Measurements from ENCODE around the gene AQP10. TPM values are rescaled to one million over a fixed set of nuclear protein-coding genes. Genes with fewer than 3 reads are reported as not detected.
"Not testable (repeated sequence)": the region's sequence is repeated elsewhere in the genome, so short reads cannot be mapped to it uniquely, and the experiment has no call there.

The AQP10 gene
- total RNA-seq, 1 experiment from 2014 or later, result not detected

DNA sequence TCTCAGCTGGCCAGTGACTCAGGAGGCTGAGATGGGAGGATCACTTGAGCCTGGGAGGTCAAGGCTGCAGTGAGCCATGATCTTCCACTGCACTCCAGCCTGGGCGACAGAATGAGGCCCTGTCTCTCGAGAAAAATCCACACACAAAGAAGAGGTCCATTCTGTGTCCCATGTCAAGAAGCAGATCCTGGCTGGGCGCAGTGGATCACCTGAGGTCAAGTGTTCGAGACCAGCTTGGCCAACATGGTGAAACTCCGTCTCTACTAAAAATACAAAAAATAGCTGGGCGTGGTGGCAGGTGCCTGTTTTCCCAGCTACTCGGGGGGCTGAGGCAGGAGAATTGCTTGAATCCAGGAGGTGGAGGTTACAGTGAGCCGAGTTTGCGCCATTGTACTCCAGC is 20.5 kb downstream of the AQP10 start:
- H3K27ac ChIP-seq (ENCODE audit: low read length); ATAC-seq; H3K4me1 ChIP-seq (ENCODE audit: control insufficient read depth, insufficient read depth, low read length); H3K27me3 ChIP-seq (ENCODE audit: control insufficient read depth, insufficient read depth, low read length); DNase-seq (ENCODE audit: low read depth, low spot score); CTCF ChIA-PET; POLR2A ChIA-PET; H3K9me3 ChIP-seq (ENCODE audit: control insufficient read depth, insufficient read depth, low read depth, low read length); intact Hi-C loops (cut with micrococcal nuclease; ENCODE audit: unreplicated experiment); H3K36me3 ChIP-seq (ENCODE audit: control insufficient read depth, insufficient read depth, low read length); H3K4me3 ChIP-seq (ENCODE audit: low read depth in 2 of 2, low read length in 2 of 2); in situ Hi-C loops (cut with HindIII; ENCODE audit: low pct_unique_long_range_greater_than_20kb, low sequenced_read_pairs); BruUV-seq (replicated peaks): not testable (repeated sequence)

DNA sequence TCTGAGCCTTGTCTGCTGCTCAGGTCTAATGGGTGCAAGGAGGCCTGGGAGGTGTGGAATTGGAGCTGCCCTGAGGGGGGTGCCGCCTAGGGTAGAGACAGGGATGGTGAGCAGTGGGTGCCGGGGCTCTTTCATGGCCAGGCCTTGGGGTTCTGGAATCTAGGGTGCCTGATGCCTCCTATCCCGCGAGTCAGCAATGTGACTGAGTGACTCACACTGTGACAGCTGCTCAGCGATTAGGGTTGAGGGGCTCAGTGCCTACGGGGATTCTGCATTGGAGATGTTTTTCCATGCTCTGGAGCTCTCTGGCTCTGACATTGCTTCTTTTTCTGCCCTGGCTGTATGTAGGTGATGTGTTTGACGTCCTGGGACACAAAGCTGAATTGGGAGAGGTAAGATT is 21.2 kb downstream of the AQP10 start:
- CTCF ChIA-PET, result no interaction called here

DNA sequence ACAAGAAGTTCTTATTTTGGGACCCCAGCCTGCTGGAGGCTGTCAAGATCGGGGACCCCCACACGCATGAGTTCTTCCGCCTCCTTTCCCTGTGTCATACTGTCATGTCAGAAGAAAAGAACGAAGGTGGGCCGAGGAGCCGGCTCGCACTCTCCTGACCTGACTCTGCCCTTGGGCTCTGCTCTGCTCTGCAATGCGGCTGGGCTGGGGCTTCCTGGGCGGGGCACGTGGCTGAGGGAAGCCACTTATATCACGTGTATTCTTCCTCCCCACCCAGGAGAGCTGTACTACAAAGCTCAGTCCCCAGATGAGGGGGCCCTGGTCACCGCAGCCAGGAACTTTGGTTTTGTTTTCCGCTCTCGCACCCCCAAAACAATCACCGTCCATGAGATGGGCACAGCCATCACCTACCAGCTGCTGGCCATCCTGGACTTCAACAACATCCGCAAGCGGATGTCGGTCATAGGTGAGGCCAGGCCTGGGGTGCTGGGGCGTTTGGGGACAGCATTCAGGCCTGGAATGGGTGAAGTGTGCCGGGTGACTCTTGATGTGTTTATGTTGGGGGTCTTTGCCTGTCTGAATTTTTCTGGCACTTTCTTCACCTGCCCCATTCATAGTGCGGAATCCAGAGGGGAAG is 22.1 kb downstream of the AQP10 start:
- BruUV-seq (replicated peaks), result no TSS peak
- Histone ChIP-seq H3K4me3 (ENCODE audit: low read depth in 2 of 2, low read length in 2 of 2) (no peak overlapping the region), H3K36me3 (ENCODE audit: control insufficient read depth, insufficient read depth, low read length) (peaks cover 2% of the 10 kb centered on the region; the same call in 1 of the 2 replicates), H3K27ac (ENCODE audit: low read length) (no peak overlapping the region), H3K9me3 (ENCODE audit: control insufficient read depth, insufficient read depth, low read depth, low read length) (no peaks in the 10 kb centered on the region), H3K27me3 (ENCODE audit: control insufficient read depth, insufficient read depth, low read length) (no peaks in the 10 kb centered on the region), H3K4me1 (ENCODE audit: control insufficient read depth, insufficient read depth, low read length) (no peaks in the 10 kb centered on the region)
- ChIA-PET CTCF (interaction anchor here (2.2 kb wide), 1 partner anchor 8 kb away, joined by 8 read pairs; no protein-coding TSS in a partner anchor), POLR2A (no interaction called here)
- intact Hi-C loops (cut with micrococcal nuclease; ENCODE audit: unreplicated experiment) (no loop called here), in situ Hi-C loops (cut with HindIII; ENCODE audit: low pct_unique_long_range_greater_than_20kb, low sequenced_read_pairs) (no loop called here)
- no peak for DNase-seq (ENCODE audit: low read depth, low spot score)
- TF ChIP-seq TCF7L2 (IDR thresholded peaks at IDR 0.05; ENCODE audit: low read depth, low read length), result no peak
- TF ChIP-seq POLR2AphosphoS5 (IDR thresholded peaks at IDR 0.05; ENCODE audit: low read depth, low read length), result no peak
- TF ChIP-seq, protein P1, sequence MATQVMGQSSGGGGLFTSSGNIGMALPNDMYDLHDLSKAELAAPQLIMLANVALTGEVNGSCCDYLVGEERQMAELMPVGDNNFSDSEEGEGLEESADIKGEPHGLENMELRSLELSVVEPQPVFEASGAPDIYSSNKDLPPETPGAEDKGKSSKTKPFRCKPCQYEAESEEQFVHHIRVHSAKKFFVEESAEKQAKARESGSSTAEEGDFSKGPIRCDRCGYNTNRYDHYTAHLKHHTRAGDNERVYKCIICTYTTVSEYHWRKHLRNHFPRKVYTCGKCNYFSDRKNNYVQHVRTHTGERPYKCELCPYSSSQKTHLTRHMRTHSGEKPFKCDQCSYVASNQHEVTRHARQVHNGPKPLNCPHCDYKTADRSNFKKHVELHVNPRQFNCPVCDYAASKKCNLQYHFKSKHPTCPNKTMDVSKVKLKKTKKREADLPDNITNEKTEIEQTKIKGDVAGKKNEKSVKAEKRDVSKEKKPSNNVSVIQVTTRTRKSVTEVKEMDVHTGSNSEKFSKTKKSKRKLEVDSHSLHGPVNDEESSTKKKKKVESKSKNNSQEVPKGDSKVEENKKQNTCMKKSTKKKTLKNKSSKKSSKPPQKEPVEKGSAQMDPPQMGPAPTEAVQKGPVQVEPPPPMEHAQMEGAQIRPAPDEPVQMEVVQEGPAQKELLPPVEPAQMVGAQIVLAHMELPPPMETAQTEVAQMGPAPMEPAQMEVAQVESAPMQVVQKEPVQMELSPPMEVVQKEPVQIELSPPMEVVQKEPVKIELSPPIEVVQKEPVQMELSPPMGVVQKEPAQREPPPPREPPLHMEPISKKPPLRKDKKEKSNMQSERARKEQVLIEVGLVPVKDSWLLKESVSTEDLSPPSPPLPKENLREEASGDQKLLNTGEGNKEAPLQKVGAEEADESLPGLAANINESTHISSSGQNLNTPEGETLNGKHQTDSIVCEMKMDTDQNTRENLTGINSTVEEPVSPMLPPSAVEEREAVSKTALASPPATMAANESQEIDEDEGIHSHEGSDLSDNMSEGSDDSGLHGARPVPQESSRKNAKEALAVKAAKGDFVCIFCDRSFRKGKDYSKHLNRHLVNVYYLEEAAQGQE (IDR thresholded peaks at IDR 0.05; ENCODE audit: insufficient read depth in 1 of 2, low read depth in 2 of 2, low read length in 1 of 2), result no peak
- TF ChIP-seq, protein P2, sequence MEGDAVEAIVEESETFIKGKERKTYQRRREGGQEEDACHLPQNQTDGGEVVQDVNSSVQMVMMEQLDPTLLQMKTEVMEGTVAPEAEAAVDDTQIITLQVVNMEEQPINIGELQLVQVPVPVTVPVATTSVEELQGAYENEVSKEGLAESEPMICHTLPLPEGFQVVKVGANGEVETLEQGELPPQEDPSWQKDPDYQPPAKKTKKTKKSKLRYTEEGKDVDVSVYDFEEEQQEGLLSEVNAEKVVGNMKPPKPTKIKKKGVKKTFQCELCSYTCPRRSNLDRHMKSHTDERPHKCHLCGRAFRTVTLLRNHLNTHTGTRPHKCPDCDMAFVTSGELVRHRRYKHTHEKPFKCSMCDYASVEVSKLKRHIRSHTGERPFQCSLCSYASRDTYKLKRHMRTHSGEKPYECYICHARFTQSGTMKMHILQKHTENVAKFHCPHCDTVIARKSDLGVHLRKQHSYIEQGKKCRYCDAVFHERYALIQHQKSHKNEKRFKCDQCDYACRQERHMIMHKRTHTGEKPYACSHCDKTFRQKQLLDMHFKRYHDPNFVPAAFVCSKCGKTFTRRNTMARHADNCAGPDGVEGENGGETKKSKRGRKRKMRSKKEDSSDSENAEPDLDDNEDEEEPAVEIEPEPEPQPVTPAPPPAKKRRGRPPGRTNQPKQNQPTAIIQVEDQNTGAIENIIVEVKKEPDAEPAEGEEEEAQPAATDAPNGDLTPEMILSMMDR (IDR thresholded peaks at IDR 0.05), result no peak
- TF ChIP-seq SIN3A (IDR thresholded peaks at IDR 0.05; ENCODE audit: borderline replicate concordance, insufficient read depth, low read depth, low read length), result no peak
- ATAC-seq, result no peak

More for the DNA sequence above, 21.2 kb downstream of the AQP10 start:
- BruUV-seq (replicated peaks), result no TSS peak
- no peaks in the 10 kb centered on the region for H3K9me3 ChIP-seq (ENCODE audit: control insufficient read depth, insufficient read depth, low read depth, low read length)
- DNase-seq (ENCODE audit: low read depth, low spot score) (no peak), ATAC-seq (no peak)
- peaks cover 2% of the 10 kb centered on the region; the same call in 1 of the 2 replicates for H3K36me3 ChIP-seq (ENCODE audit: control insufficient read depth, insufficient read depth, low read length)
- in situ Hi-C loops (cut with HindIII; ENCODE audit: low pct_unique_long_range_greater_than_20kb, low sequenced_read_pairs) (no loop called here), intact Hi-C loops (cut with micrococcal nuclease; ENCODE audit: unreplicated experiment) (no loop called here)
- no peaks in the 10 kb centered on the region for H3K4me1 ChIP-seq (ENCODE audit: control insufficient read depth, insufficient read depth, low read length)
- H3K4me3 ChIP-seq (ENCODE audit: low read depth in 2 of 2, low read length in 2 of 2), result no peak overlapping the region
- TF ChIP-seq, protein P2 (IDR thresholded peaks at IDR 0.05), result no peak
- TF ChIP-seq, protein P1 (IDR thresholded peaks at IDR 0.05; ENCODE audit: insufficient read depth in 1 of 2, low read depth in 2 of 2, low read length in 1 of 2), result no peak
- TF ChIP-seq TCF7L2 (IDR thresholded peaks at IDR 0.05; ENCODE audit: low read depth, low read length), result no peak
- no peak for TF ChIP-seq SIN3A (IDR thresholded peaks at IDR 0.05; ENCODE audit: borderline replicate concordance, insufficient read depth, low read depth, low read length)
- TF ChIP-seq POLR2AphosphoS5 (IDR thresholded peaks at IDR 0.05; ENCODE audit: low read depth, low read length), result no peak
- no peak overlapping the region for H3K27ac ChIP-seq (ENCODE audit: low read length)
- POLR2A ChIA-PET, result no interaction called here
- H3K27me3 ChIP-seq (ENCODE audit: control insufficient read depth, insufficient read depth, low read length), result no peaks in the 10 kb centered on the region
